GM13976 (cell line): ENCODE data around the gene RPN1.

ENCODE experiments used
- DNase-seq: peaks from one replicate; pipeline ENCODE4 v3.0.0; 2012; ENCODE audit warnings: low spot score
- in situ Hi-C: fragments of 300-500 bp; cut with MboI; formaldehyde crosslinking; loops from one replicate; pipeline ENCODE4 v1.12.0; 2022; ENCODE audit warnings: low sequenced_read_pairs, mixed read lengths, inconsistent platforms; ENCODE audit not compliant: unreplicated experiment
- TF ChIP-seq, protein P1 (sequence below): IDR thresholded peaks from 2 replicates; pipeline ENCODE4 v1.5.1; 2012; ENCODE audit warnings: borderline replicate concordance, mild to moderate bottlenecking; ENCODE audit not compliant: insufficient read depth; ENCODE audit errors: extremely low read depth, missing control alignments, control extremely low read depth

Gene RPN1

DNA sequence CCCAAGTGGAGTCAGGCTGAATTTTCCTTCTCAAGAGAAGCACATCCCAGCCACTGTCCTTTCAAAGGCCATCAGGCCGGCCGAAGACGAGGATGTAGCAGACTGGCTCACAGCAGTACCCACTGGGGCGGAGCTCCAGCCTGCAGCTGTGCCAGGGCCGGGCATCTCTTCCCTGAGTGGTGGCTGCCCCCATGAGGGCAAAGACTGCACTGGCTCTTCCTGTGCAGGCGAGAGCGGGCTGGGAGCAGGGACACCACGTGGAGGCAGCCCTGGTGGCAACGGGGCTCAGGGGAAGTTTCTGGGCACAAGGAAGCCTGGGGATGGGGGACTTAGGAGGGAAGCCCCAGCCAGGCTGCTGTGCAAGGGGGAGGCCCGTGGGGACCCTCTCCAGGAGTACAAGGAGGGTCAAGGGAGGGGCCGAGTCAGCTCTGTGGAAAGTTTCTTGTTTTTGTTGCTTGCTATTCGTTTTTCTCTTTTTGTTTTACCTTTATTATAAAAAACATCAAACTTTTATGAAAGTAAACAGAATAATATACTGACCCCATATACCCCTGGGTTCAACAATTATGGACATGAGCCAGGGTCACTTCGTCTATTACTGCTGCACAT, 66.1 kb downstream of the RPN1 start:
- DNase-seq = peak; percentile 53
- TF ChIP-seq, protein P1, sequence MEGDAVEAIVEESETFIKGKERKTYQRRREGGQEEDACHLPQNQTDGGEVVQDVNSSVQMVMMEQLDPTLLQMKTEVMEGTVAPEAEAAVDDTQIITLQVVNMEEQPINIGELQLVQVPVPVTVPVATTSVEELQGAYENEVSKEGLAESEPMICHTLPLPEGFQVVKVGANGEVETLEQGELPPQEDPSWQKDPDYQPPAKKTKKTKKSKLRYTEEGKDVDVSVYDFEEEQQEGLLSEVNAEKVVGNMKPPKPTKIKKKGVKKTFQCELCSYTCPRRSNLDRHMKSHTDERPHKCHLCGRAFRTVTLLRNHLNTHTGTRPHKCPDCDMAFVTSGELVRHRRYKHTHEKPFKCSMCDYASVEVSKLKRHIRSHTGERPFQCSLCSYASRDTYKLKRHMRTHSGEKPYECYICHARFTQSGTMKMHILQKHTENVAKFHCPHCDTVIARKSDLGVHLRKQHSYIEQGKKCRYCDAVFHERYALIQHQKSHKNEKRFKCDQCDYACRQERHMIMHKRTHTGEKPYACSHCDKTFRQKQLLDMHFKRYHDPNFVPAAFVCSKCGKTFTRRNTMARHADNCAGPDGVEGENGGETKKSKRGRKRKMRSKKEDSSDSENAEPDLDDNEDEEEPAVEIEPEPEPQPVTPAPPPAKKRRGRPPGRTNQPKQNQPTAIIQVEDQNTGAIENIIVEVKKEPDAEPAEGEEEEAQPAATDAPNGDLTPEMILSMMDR = peak; percentile 22
- in situ Hi-C loops = no loop called here

DNA sequence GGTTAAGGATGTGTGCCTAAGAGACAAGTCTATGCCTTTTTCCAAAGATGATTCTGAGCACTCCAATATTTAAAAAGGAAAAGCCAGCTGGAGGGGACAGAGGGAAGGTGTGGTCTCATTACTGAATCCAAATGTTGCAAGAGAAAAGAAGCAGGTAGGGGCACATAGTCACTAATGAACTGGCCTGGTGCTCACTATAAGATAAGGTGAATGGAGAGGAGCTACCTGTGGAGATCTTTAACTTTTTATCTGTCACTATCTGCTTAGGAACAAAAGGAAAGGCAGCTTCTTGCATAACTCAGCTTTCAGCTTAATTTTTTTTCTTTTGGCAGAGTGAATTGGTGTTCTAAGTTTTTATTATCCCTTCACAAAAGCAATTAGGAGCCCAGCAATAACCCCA, 69.1 kb downstream of the RPN1 start:
- in situ Hi-C loops = no loop called here
- DNase-seq = no peak
- TF ChIP-seq, protein P1 = no peak

DNA sequence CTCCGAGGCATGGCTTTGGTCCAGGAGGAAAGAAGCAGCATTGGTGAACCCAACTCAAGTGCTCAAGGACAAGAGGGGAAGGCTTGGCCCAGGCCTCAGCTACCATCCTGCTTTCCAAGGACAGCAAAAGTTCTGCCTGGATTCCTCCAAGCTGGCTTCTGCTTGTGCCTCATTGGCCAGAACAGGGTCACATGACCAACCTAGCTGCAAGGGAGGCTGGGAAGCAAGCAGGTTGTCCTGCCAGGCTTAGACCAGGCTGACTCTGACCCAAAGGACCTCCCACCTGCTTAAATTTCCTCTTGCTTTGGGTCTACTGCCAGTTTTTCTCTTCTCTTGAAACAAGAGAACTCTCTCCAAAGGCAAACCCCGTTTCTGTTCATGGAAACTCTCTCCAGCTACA, 70.7 kb downstream of the RPN1 start:
- TF ChIP-seq, protein P1 = no peak
- in situ Hi-C loops = no loop called here

DNA sequence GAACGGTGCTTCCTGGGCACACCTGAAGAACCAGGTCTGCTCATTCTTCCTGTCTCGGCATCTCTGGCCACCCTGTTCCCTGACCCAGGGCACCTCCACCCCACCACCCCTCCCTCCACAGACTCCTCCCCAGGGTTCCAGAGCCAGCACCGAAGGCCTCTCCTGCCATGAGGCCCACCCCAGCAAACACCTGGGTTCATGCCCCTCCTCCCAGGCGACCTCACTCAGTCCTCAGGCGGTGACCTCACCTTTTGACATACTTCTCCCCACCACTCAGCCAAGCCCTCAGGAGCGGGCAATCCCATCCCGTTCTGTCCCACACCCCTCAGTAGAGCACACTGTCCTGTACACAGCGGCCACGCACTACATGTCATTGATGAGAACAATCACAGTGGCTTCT, 72.3 kb downstream of the RPN1 start:
- TF ChIP-seq, protein P1 = no peak
- DNase-seq = no peak
- in situ Hi-C loops = no loop called here

More for the DNA sequence above, 70.7 kb downstream of the RPN1 start:
- DNase-seq = no peak

DNA sequence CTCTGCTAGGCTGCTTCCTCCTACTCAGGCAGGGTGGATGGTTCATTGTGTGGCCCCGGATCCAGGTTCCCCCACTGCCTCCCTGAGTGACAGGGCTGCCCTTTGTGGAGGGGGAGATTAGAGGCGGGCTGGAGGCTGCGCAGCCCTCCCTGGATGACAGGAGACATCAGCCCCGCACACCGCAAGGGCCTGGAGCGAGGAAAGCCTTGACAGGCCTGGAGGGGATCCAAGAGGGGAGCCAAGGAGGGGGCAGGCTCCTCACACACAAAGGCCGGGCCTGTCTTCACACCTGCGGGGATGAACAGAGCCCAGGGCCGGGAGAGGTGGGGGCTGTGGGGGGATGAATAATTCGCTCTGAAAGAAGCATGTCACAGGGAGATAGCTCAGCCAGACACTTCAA, 72.9 kb downstream of the RPN1 start:
- TF ChIP-seq, protein P1 = no peak
- DNase-seq = no peak
- in situ Hi-C loops = no loop called here

DNA sequence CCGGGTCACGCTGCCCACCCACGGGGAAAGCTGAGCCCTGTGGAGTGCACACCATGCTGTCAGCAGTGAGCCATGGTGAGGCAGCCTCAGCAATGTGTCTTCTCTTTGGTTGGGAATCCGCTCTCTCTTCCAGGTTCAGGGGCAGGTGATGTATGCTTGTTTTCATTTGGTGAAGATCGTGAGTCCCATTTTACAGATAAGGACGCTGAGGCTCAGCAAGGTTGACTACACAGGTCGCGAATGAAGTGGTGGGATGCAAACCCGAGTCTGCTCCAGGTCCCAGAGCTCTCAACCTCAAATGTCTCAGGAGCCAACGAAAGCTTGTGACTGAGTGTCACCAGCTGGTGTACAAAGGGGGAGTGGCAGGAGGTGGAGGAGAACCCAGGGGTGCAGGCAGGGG, 74.3 kb downstream of the RPN1 start:
- in situ Hi-C loops = no loop called here
- TF ChIP-seq, protein P1 = no peak
- DNase-seq = no peak
